Retina (tissue), 1 donor: ENCODE results near the gene ARFGEF3.

Experiments
- DNase-seq: peaks from one replicate; pipeline ENCODE4 v3.0.0-alpha.2; 2016

ARFGEF3 gene

DNA sequence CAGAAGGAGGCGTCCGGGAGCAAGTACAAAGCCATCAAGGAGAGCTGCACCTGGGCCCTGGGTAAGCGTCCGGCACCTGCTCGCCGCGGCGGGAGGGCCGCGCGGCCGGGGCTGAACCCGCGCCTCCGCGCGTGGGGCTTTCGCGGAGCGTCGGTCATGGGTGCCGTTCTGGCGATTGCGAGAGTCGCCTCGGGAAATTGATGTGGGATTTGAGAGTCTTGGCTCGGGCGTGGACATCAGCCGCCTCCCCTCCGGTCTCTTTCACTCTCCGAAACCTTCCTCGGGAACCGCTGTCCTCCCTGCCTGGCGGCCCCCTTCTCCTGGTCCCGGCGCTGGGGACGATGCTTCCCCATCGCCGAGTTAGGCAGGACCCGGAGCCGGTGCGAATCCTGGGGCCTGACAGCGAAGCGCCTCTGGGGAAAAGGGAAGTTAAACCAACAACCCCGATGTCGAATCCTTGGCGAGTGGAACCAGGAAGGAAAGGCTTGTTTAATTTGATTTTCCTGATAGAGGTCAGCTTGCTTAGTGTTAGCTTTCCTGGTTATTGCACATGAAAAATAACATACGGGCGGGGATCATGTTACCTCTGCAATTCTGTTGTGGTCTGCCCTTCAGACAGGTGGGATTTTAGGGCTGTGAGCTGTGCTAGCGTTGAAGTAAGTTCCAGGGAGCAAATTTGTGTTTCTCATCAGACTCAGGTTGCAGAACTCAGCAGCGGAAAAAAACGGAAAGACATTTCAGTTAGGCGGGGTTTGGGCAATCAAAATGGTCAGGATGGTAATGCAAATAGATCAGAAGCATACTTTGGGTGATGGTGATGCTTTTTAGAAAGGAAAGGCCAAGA, 594 bp downstream of the ARFGEF3 start:
- DNase-seq: peak; percentile 83

DNA sequence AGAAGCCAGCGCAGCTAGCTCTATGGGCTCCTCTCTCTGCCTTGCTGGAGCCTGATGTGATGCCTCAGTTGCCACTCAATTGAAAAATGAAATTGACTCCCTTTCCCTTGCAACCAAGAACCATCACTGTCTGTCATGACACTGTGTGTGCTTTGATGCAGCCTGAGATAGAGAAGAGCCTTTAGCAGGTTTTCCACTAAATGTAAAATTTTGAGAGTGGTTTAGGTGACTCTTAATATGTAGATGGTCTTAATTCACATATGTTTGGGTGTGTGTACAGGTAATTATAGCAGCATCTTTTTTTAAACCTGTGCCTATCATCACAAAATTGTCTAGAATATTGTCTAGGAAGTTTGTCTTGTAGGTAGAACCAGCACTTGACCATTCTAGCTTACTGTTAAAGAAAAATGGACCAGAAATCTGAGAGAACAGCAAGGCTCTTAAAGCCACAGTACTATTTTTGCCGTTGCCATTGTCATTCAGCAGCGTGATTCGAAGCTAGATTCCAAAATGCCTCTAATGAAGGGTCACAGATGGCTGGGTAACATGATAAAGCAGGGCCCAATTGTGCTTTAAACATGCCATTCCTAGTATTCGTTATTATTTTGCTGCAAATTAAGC, 1.3 kb downstream of the ARFGEF3 start:
- no peak for DNase-seq

- DNase-seq: no peak
Measured at GRCh38 chr6:138175596-138175995, 13.9 kb downstream of the ARFGEF3 start.

DNA sequence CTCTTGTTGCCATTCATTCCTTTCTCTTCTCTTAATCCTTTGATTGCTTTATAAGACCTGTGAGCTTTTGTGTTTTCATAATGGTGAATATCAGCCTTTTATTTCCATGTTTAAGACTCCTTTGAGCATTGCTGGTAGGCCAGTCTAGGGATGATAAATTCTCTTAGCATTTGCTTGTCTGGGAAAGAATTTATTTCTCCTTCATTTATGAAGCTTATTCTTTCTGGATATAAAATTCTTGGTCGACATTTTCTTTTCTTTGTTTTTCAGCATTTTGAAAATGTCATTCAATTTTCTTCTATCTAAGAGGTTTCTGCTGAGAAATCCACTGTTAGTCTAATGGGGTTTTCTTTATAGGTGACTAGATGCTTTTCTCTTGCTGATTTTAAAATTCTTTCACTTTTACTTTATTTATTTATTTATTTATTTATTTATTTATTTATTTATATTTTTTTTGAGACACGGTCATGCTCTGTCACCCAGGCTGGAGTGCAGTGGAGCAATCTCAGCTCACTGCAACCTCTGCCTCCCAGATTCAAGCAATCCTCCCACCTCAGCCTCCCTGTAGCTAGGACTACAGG, 15.0 kb downstream of the ARFGEF3 start:
- DNase-seq: no peak

- no peak for DNase-seq
Measured at GRCh38 chr6:138182939-138183789, 21.4 kb downstream of the ARFGEF3 start.

- DNase-seq: no peak
Measured at GRCh38 chr6:138183790-138184134, 22.0 kb downstream of the ARFGEF3 start.

DNA sequence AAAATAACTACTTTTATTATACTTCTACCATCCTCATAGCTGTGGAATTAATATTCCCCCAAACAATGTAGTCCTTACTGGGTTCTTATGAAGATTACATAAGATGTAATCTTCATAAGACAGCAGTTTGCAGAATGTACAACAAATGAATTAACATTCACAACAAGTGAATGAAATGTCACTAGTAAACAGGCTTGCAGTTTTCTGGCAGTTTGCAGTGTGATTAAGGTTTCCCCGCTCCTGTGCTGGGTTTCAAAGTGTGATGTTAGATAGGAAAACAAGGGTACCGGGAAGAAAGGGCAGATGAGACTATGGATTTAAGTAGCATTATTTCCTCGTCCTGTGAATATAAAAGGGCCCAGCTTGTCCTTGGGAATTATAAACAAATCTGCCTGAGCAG, 22.5 kb downstream of the ARFGEF3 start:
- DNase-seq: no peak

GRCh38 chr6:138187156-138187555, 25.4 kb downstream of the ARFGEF3 start:
- DNase-seq: no peak

DNA sequence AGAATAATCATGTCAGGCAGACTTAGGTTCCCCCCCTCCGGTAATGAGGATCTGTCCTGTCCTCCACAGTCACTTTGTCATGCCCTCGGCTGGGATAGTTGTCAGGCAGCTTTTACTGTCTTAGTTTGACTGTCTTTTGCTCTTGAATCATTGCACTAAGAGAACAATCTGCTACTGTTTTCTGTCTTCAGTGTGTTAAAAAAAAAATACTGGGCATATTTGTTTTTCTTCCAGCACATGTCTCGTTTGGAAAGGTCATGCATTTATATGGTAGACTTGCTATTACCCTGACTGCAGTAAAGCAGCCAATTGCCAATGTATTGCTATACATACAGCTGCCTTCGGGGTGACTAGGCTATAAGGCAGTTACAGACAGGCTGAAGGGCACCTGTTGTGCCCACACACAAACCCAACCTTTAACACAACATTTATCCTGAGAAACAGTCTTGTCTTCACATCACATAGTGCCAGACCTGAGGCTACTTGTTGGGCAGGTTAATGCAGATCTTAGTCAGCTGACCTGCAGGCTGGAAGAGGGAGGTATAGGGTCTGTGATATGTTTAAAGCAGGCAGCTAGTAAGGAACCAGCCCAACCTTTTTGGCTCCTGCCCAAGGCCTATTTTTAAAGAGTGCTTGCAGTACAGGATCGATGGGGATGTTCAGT, 26.7 kb downstream of the ARFGEF3 start:
- DNase-seq: no peak

GRCh38 chr6:138194287-138194686, 32.5 kb downstream of the ARFGEF3 start:
- DNase-seq: no peak

GRCh38 chr6:138196122-138196738, 34.5 kb downstream of the ARFGEF3 start:
- DNase-seq: no peak

DNA sequence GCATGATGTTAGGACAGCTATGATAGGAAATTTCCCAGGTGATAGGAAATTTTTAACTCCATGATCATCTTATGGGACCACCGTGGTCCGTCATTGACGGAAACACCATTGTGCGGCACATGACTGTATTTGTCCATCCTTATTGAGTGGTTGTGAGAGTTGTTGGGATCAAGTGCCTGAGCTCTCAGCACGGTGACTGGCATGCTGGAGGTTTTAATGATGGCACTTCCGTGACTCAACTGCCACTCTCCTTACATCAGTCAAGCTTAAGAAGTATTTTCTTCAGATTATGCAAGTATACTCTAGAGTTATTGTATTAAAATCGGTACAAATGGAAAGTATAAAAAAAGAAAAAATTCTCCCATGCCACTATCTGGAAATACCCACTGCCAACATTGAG, 35.8 kb downstream of the ARFGEF3 start:
- DNase-seq: no peak

- no peak for DNase-seq
Measured at GRCh38 chr6:138198430-138199091, 36.8 kb downstream of the ARFGEF3 start.

- no peak for DNase-seq
Measured at GRCh38 chr6:138201836-138202235, 40.1 kb downstream of the ARFGEF3 start.

DNA sequence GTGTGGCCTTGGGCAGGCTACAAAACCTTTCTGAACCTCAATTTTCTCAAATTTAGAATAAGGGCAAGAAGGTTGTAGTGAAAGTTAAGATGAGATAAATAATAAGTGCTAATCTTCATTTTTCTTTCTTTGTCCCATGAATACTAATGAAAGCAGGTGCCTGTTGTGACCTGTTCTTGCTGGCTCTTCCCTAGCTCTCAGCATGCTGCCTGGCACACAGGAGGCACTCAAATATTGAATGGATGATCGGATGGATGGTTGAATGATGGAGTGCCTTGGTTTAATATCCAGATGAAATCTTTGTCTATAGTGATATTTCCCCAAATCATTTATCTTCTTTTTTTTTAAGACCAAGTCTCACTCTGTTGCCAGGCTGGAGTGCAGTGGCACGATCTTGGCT, 41.6 kb downstream of the ARFGEF3 start:
- DNase-seq: no peak

GRCh38 chr6:138204303-138204702, 42.6 kb downstream of the ARFGEF3 start:
- no peak for DNase-seq

- DNase-seq: no peak
Measured at GRCh38 chr6:138204792-138205384, 43.1 kb downstream of the ARFGEF3 start.

DNA sequence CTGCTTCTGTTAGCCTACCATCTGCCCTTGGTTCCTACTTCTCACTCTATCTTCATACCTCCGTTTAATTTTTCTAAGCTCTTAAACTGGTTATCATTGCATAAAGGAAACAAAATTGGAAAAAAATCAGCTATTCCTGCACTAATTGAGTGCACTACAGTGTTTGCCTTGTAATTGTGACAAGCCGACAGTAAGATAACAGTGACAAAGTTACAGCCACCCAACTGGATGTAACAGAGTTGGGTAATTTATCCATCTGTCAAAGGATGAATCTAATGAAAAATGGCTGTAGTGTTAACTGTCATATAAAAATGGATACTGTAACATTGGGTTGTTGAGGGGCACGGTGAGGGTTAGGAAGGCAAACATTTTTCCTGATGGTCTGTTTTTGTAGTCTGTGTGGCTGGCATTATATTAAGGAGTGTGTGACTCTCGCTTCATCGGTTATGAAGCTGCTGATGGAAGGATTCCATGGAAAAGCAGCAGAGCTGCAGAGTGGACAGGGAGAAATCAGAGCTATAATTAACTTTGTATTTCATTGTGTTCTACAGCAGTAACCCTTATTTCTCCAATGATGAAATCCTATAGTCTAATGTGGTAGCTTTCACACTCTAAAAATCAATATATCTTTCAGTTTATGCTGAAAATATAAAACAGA, 43.8 kb downstream of the ARFGEF3 start:
- DNase-seq: no peak

GRCh38 chr6:138206862-138207261, 45.1 kb downstream of the ARFGEF3 start:
- no peak for DNase-seq

DNA sequence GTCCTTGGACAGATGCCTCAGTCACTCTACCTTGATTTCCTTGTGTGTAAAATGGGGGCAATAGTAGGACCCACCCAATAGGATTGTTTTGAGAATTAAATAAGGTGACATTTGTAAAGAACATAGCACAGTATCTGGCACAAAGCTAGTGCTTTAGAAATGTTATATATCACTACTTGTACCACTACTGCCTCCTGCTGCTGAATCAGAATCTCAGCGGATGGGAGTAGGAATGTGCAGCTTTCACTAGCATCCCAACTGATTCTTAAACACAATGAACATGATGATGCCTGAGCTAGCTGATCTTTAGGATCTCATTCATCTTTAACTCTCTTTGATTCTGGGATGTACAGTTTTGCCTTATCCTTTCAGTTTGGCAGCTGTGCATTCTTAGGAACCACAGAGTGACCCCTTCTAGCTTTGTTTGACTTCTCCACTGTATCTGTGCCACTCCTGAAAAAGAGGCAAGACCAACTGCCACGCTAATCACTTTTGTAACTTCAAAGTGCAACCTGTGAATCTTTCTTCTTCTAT, 49.4 kb downstream of the ARFGEF3 start:
- no peak for DNase-seq
